Endothelial cell of umbilical vein (primary cell): ENCODE measurements around the gene MACO1. TPM values are rescaled to one million over a fixed set of nuclear protein-coding genes. Genes with fewer than 3 reads are reported as not detected.

ENCODE experiments used
- BruUV-seq: library from RNA; stranded (reverse); fragments of 400-500 nt; replicated peaks from 2 replicates; lab custom pipeline; 2021; lab: Mats Ljungman, UMichigan
- CTCF ChIA-PET: fragments of 300-600, 350-600 bp; sonication (Branson Sonifier 250); formaldehyde crosslinking; loops from one replicate; lab custom pipeline; 2021; ENCODE audit warnings: antibody characterized with exemption, inconsistent platforms; lab: Charles Lee
- POLR2A ChIA-PET: fragments of 300-600, 350-600 bp; sonication (Branson Sonifier 250); formaldehyde crosslinking; loops from one replicate; lab custom pipeline; 2021; ENCODE audit warnings: antibody characterized with exemption, inconsistent platforms; lab: Charles Lee
- DNase-seq: peaks from one replicate; pipeline ENCODE4 v3.0.0-alpha.2; 2011; ENCODE audit warnings: low read depth, low spot score
- FAIRE-seq: peaks from 2 replicates; lab custom pipeline; 2011; peaks lifted over from hg19 to GRCh38; lab: Jason Lieb, UNC
- H2AFZ ChIP-seq: 2 replicates; pipeline ENCODE4 v1.6.0; 2012; ENCODE audit warnings: low read depth, low read length, control low read depth, inconsistent platforms
- H3K27ac ChIP-seq: 2 replicates; pipeline ENCODE4 v1.5.1; 2011; ENCODE audit warnings: low read depth, mild to moderate bottlenecking, control low read depth, low read length, moderate library complexity; ENCODE audit not compliant: insufficient read depth
- H3K27me3 ChIP-seq, 2 experiments: 2 replicates each; pipeline versions ENCODE4 v1.6.0 to v1.6.1; 2011; ENCODE audit warnings: low read length in 2 of 2, mixed read lengths in 1 of 2; ENCODE audit not compliant: control insufficient read depth in 2 of 2, insufficient read depth in 2 of 2
- H3K36me3 ChIP-seq, 2 experiments: 2 replicates in 1 of 2; 3 replicates in 1 of 2; pipeline ENCODE4 v1.5.1; 2011; ENCODE audit warnings: low read length in 2 of 2, mild to moderate bottlenecking in 1 of 2, moderate library complexity in 1 of 2; ENCODE audit not compliant: control insufficient read depth in 2 of 2, insufficient read depth in 2 of 2; ENCODE audit errors: extremely low read depth in 1 of 2
- H3K4me1 ChIP-seq: 3 replicates; pipeline ENCODE4 v1.5.1; 2011; ENCODE audit warnings: mild to moderate bottlenecking, low read length; ENCODE audit not compliant: control insufficient read depth, insufficient read depth; ENCODE audit errors: extremely low read depth
- H3K4me2 ChIP-seq: 2 replicates; pipeline ENCODE4 v1.6.1; 2011; ENCODE audit warnings: low read length, control low read depth, mixed read lengths; ENCODE audit not compliant: insufficient read depth
- H3K4me3 ChIP-seq, 3 experiments: fragments of 200-600 bp in 1 of 3; sonication (generic), shearing (Covaris generic) in 1 of 3; replicated peaks in 1 of 3; 2 replicates each; pipeline ENCODE4 v1.5.1; 2011 to 2016; ENCODE audit warnings: control low read depth in 3 of 3, low read length in 3 of 3, mild to moderate bottlenecking in 2 of 3, inconsistent platforms in 1 of 3, low read depth in 1 of 3, moderate library complexity in 1 of 3; ENCODE audit not compliant: insufficient read depth in 1 of 3
- H3K79me2 ChIP-seq: 2 replicates; pipeline ENCODE4 v1.6.0; 2012; ENCODE audit warnings: low read length, inconsistent platforms; ENCODE audit not compliant: control insufficient read depth, insufficient read depth
- H3K9ac ChIP-seq: replicated peaks from 2 replicates; pipeline ENCODE3; 2011; ENCODE audit warnings: low read length, control low read depth; ENCODE audit not compliant: insufficient read depth; ENCODE audit errors: extremely low read depth
- H3K9me1 ChIP-seq: replicated peaks from 3 replicates; pipeline ENCODE4 v1.6.0; 2011; ENCODE audit warnings: mild to moderate bottlenecking, low read length; ENCODE audit not compliant: control insufficient read depth, insufficient read depth; ENCODE audit errors: extremely low read depth
- H3K9me3 ChIP-seq: replicated peaks from 2 replicates; pipeline ENCODE4 v1.5.1; 2012; ENCODE audit warnings: low read length, inconsistent platforms; ENCODE audit not compliant: control insufficient read depth, insufficient read depth
- H4K20me1 ChIP-seq: replicated peaks from 2 replicates; pipeline ENCODE3; 2011; ENCODE audit warnings: mild to moderate bottlenecking, low read length; ENCODE audit not compliant: control insufficient read depth, insufficient read depth; ENCODE audit errors: extremely low read depth
- CTCF ChIP-seq, 2 donors: IDR thresholded peaks; 1 replicate in 1 of 2; 2 replicates in 1 of 2; pipeline ENCODE4 v1.5.1; 2011; ENCODE audit warnings: low read length in 2 of 2, mild to moderate bottlenecking in 2 of 2, moderate library complexity in 2 of 2, control low read depth in 1 of 2, inconsistent platforms in 1 of 2, low read depth in 1 of 2; ENCODE audit not compliant: insufficient read depth in 1 of 2; ENCODE audit errors: extremely low read depth in 1 of 2
- EZH2 ChIP-seq: IDR thresholded peaks from 2 replicates; pipeline ENCODE4 v1.6.1; 2012; ENCODE audit warnings: borderline replicate concordance, low read depth, mild to moderate bottlenecking, moderate library complexity, low read length, inconsistent platforms; ENCODE audit not compliant: severe bottlenecking
- FOS ChIP-seq: IDR thresholded peaks from 2 replicates; pipeline ENCODE4 v1.6.1; 2011; ENCODE audit warnings: mild to moderate bottlenecking, low read length, moderate library complexity, borderline replicate concordance; ENCODE audit not compliant: insufficient read depth
- GATA2 ChIP-seq: IDR thresholded peaks from 2 replicates; pipeline ENCODE4 v1.7.0; 2011; ENCODE audit warnings: low read depth, mild to moderate bottlenecking, moderate library complexity, mixed read lengths, low read length; ENCODE audit not compliant: insufficient read length, insufficient read depth
- JUN ChIP-seq: IDR thresholded peaks from 2 replicates; pipeline ENCODE4 v1.6.1; 2011; ENCODE audit warnings: borderline replicate concordance, low read depth; ENCODE audit not compliant: insufficient read length, insufficient read depth
- MAX ChIP-seq: IDR thresholded peaks from 2 replicates; pipeline ENCODE4 v1.6.1; 2011; ENCODE audit not compliant: insufficient read depth, insufficient read length
- MYC ChIP-seq: IDR thresholded peaks from one replicate; pipeline ENCODE4 v1.6.1; 2011; ENCODE audit warnings: mild to moderate bottlenecking, low read depth, low read length
- POLR2A ChIP-seq: IDR thresholded peaks from 2 replicates; pipeline ENCODE4 v1.6.1; 2012; ENCODE audit warnings: low read depth, mild to moderate bottlenecking, control low read depth, low read length
- POLR2AphosphoS5 ChIP-seq: IDR thresholded peaks from 2 replicates; pipeline ENCODE4 v1.6.1; 2012; ENCODE audit warnings: low read depth, mild to moderate bottlenecking, control low read depth, low read length, moderate library complexity; ENCODE audit not compliant: insufficient read depth
- dilution Hi-C: fragments of 300-500 bp; cut with MboI; formaldehyde crosslinking; loops from one replicate; pipeline ENCODE4 v1.15.0; 2019; ENCODE audit warnings: low sequenced_read_pairs; ENCODE audit not compliant: extremely low pct_ligation_motif_present
- intact Hi-C: fragments of 100-400 bp; cut with micrococcal nuclease; formaldehyde crosslinking; loops from one replicate; pipeline ENCODE4 v1.10.0; 2022
- polyA plus RNA-seq, 4 experiments: library from polyadenylated mRNA; depleted of rRNA in 3 of 4; stranded (reverse) in 3 of 4; unstranded in 1 of 4; fragments of >200 nt; gene quantifications; 2 replicates each; pipeline versions ENCODE4 v1.2.1 to v1.2.3, GENCODE V29; 2011 to 2012; ENCODE audit warnings: missing spikeins in 1 of 4
- total RNA-seq: library from RNA; stranded (reverse); gene quantifications from 2 replicates; pipeline ENCODE4 v1.2.3, GENCODE V29; 2021

Gene MACO1
- total and polyA plus RNA-seq, 2 donors (not counting 3 experiments of a cell fraction or from before 2014, with no cell fraction given): 7.7 to 24.4 TPM

- no peaks in the 10 kb centered on the region for H3K9me3 ChIP-seq
- H3K9me1 ChIP-seq: no peaks in the 10 kb centered on the region
- ChIA-PET CTCF (interaction anchor here (0.6 to 0.9 kb wide), 2 partner anchors 10 to 102 kb away, joined by 3 read pairs; no protein-coding TSS in a partner anchor), POLR2A (no interaction called here)
- no peak overlapping the region for H3K4me2 ChIP-seq
- intact Hi-C loops: no loop called here
- no peaks in the 10 kb centered on the region for H4K20me1 ChIP-seq
- TF ChIP-seq EZH2 (no peak), MAX (no peak), MYC (no peak), POLR2AphosphoS5 (no peak), FOS (no peak), CTCF (IDR thresholded peaks at IDR 0.05; ENCODE audit: extremely low read depth in 1 of 2, insufficient read depth in 1 of 2, low read depth in 1 of 2, low read length in 2 of 2) (no peak), POLR2A (no peak), GATA2 (no peak), JUN (no peak)
- BruUV-seq: no TSS peak
- peaks cover 11% of the 10 kb centered on the region for H3K4me1 ChIP-seq
- no peak overlapping the region for H3K27ac ChIP-seq
- no peak for DNase-seq
- H2AFZ ChIP-seq: no peak overlapping the region
- no peaks in the 10 kb centered on the region for H3K27me3 ChIP-seq
- dilution Hi-C loops: no loop called here
- H3K4me3 ChIP-seq: no peak overlapping the region
- no peak for FAIRE-seq
- H3K36me3 ChIP-seq: no peaks in the 10 kb centered on the region
- H3K9ac ChIP-seq: no peak overlapping the region
- no peaks in the 10 kb centered on the region for H3K79me2 ChIP-seq
These were observed 100.4 kb downstream of the MACO1 start for GRCh38 chr1:25531082-25531461.
